Measurements from ENCODE around the gene TMEM63C.

DNA sequence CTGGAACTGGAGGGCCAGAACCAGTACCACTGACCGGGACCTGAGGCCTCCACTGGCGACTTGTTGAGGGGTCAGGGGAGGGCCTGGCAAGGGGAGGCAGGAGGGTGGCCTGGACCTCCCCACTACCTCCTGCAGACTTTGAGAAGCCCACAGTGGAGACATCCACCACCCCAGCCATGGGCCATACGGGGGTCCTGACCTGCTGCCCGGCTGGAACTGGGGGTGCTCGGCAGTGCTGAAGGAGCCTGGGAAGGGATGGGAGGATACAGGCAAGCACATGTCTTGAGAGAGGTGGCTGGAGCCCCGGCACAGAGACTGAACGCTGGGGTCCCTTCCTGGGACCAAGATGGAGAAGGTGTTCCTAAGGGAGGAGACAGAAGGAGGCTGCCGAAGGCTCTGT lies 75.1 kb downstream of the TMEM63C start:
- TF ChIP-seq CTCF (tag by site-specific recombination; IDR thresholded peaks at IDR 0.05) (no peak), ZNF202 (tag by site-specific recombination; IDR thresholded peaks at IDR 0.05; ENCODE audit: borderline replicate concordance) (no peak), ZNF76 (tag by site-specific recombination; IDR thresholded peaks at IDR 0.05; ENCODE audit: borderline replicate concordance, low read depth) (no peak), AEBP2 (tag by site-specific recombination; IDR thresholded peaks at IDR 0.05; ENCODE audit: borderline replicate concordance) (no peak), ZNF560 (tag by site-specific recombination; IDR thresholded peaks at IDR 0.05; ENCODE audit: borderline replicate concordance) (no peak)
